GM12878 (cell line): ENCODE measurements around the gene NECTIN1. TPM values are rescaled to one million over a fixed set of nuclear protein-coding genes. Genes with fewer than 3 reads are reported as not detected.

Source experiments
- ATAC-seq: fragments of 200-7000 bp; cut with Tn5 transposase; 3 replicates; pipeline ENCODE4 v1.9.1; 2020; ENCODE audit warnings: mild to moderate bottlenecking, moderate library complexity
- BruUV-seq: library from RNA; stranded (reverse); fragments of 400-500 nt; replicated peaks from 2 replicates; lab custom pipeline; 2021; lab: Mats Ljungman, UMichigan
- CTCF ChIA-PET: fragments of 300-600 bp; sonication (Branson Sonifier 250); formaldehyde crosslinking; extraction: SDS; loops from one replicate; lab custom pipeline; 2021; ENCODE audit warnings: inconsistent platforms; lab: Yijun Ruan, JAX
- POLR2A ChIA-PET: fragments of 350-600 bp; formaldehyde crosslinking; extraction: SDS; loops from one replicate; lab custom pipeline; 2021; ENCODE audit warnings: inconsistent platforms; lab: Charles Lee
- RAD21 ChIA-PET: fragments of 300-600 bp; sonication (Branson Sonifier 250); formaldehyde crosslinking; loops from one replicate; lab custom pipeline; 2023; ENCODE audit warnings: antibody characterized with exemption; ENCODE audit not compliant: unreplicated experiment; lab: Charles Lee
- SMC1A ChIA-PET: fragments of 300-600 bp; sonication (Branson Sonifier 250); formaldehyde crosslinking; loops from one replicate; lab custom pipeline; 2023; ENCODE audit not compliant: unreplicated experiment, uncharacterized antibody; lab: Charles Lee
- DNase-seq: peaks from one replicate; pipeline ENCODE4 v3.0.0-alpha.2; 2011; ENCODE audit warnings: low read depth, low spot score
- FAIRE-seq: peaks from 3 replicates; lab custom pipeline; 2011; peaks lifted over from hg19 to GRCh38; lab: Jason Lieb, UNC
- H2AFZ ChIP-seq: 2 replicates; pipeline ENCODE4 v1.6.0; 2011; ENCODE audit warnings: low read depth, low read length, control low read depth; ENCODE audit not compliant: control insufficient read depth
- H3K27ac ChIP-seq: 2 replicates; pipeline ENCODE4 v1.5.1; 2011; ENCODE audit warnings: control low read depth; ENCODE audit not compliant: control insufficient read depth, insufficient read depth
- H3K27me3 ChIP-seq, 2 experiments: replicated peaks in 1 of 2; 2 replicates each; pipeline versions ENCODE4 v1.6.0 to v1.6.1; 2011; ENCODE audit warnings: low read length in 1 of 2; ENCODE audit not compliant: control insufficient read depth in 2 of 2, insufficient read depth in 2 of 2
- H3K36me3 ChIP-seq, 2 experiments: 2 replicates each; pipeline ENCODE4 v1.5.1; 2011; ENCODE audit warnings: low read length in 1 of 2; ENCODE audit not compliant: control insufficient read depth in 2 of 2, insufficient read depth in 2 of 2
- H3K4me1 ChIP-seq: 2 replicates; pipeline ENCODE4 v1.6.1; 2011; ENCODE audit warnings: mild to moderate bottlenecking, low read length, moderate library complexity, mixed read lengths; ENCODE audit not compliant: control insufficient read depth, insufficient read depth
- H3K4me2 ChIP-seq: 2 replicates; pipeline ENCODE4 v1.6.0; 2011; ENCODE audit warnings: control low read depth; ENCODE audit not compliant: control insufficient read depth, insufficient read depth
- H3K4me3 ChIP-seq: fragments of 200-600 bp; sonication (generic); 2 replicates; pipeline ENCODE4 v1.5.1; 2016
- H3K79me2 ChIP-seq: 2 replicates; pipeline ENCODE4 v1.6.0; 2011; ENCODE audit warnings: low read length; ENCODE audit not compliant: control insufficient read depth, insufficient read depth
- H3K9ac ChIP-seq: 2 replicates; pipeline ENCODE4 v1.8.0; 2011; ENCODE audit warnings: low read length, control low read depth, mixed read lengths; ENCODE audit not compliant: control insufficient read depth, insufficient read depth
- H3K9me3 ChIP-seq: replicated peaks from 3 replicates; pipeline ENCODE4 v1.5.1; 2011; ENCODE audit warnings: mild to moderate bottlenecking, low read length; ENCODE audit not compliant: control insufficient read depth, insufficient read depth
- H4K20me1 ChIP-seq: 2 replicates; pipeline ENCODE4 v1.6.0; 2011; ENCODE audit not compliant: control insufficient read depth, insufficient read depth
- ATF7 ChIP-seq: fragments of 450-650 bp; IDR thresholded peaks from 2 replicates; pipeline ENCODE4 v1.6.1; 2016; ENCODE audit warnings: low read depth, mild to moderate bottlenecking
- BMI1 ChIP-seq: fragments of 450-650 bp; IDR thresholded peaks from 2 replicates; pipeline ENCODE4 v1.6.1; 2016; ENCODE audit warnings: mild to moderate bottlenecking, moderate library complexity, borderline replicate concordance
- CBX3 ChIP-seq: fragments of 200-600 bp; sonication (generic); IDR thresholded peaks from 2 replicates; pipeline ENCODE4 v1.6.1; 2016; ENCODE audit warnings: low read depth, borderline replicate concordance
- E2F4 ChIP-seq: IDR thresholded peaks from 2 replicates; pipeline ENCODE4 v1.6.1; 2012; ENCODE audit warnings: low read depth, low read length, improper control_type of control experiment
- EGR1 ChIP-seq, 2 experiments: IDR thresholded peaks; 1 replicate in 1 of 2; 2 replicates in 1 of 2; pipeline ENCODE4 v1.6.1; 2011 to 2012; ENCODE audit warnings: low read depth in 2 of 2, low read length in 2 of 2, borderline replicate concordance in 1 of 2, mild to moderate bottlenecking in 1 of 2, moderate library complexity in 1 of 2
- FOXM1 ChIP-seq: IDR thresholded peaks from 2 replicates; pipeline ENCODE4 v1.6.1; 2012; ENCODE audit warnings: low read depth, mild to moderate bottlenecking, inconsistent platforms, low read length, moderate library complexity
- HCFC1 ChIP-seq: fragments of 150-350 bp; IDR thresholded peaks from 2 replicates; pipeline ENCODE4 v1.6.1; 2014; ENCODE audit warnings: low read length
- JUND ChIP-seq: IDR thresholded peaks from 2 replicates; pipeline ENCODE4 v1.6.1; 2012; ENCODE audit warnings: low read depth, mild to moderate bottlenecking, low read length, improper control_type of control experiment, moderate library complexity
- SIN3A ChIP-seq: IDR thresholded peaks from 2 replicates; pipeline ENCODE4 v1.6.1; 2012; ENCODE audit warnings: low read depth, low read length, improper control_type of control experiment
- STAT3 ChIP-seq: IDR thresholded peaks from 2 replicates; pipeline ENCODE4 v1.6.1; 2011; ENCODE audit warnings: low read depth, low read length, improper control_type of control experiment
- YBX1 ChIP-seq: fragments of 450-650 bp; IDR thresholded peaks from 2 replicates; pipeline ENCODE4 v1.6.1; 2016; ENCODE audit warnings: antibody characterized with exemption
- ZNF217 ChIP-seq: fragments of 450-650 bp; IDR thresholded peaks from 2 replicates; pipeline ENCODE4 v1.6.1; 2017; ENCODE audit warnings: antibody characterized with exemption, mild to moderate bottlenecking
- WGBS: methylation state at CpG from one replicate; pipeline ENCODE4 v1.1.6; 2016; ENCODE audit warnings: low lambda C conversion rate; ENCODE audit not compliant: insufficient replicate concordance, insufficient coverage; ENCODE audit errors: missing lambda C conversion rate; 5-methylcytosine and 5-hydroxymethylcytosine counted together
- in situ Hi-C: fragments of 300-500 bp; cut with MboI; formaldehyde crosslinking; loops from 9 replicates; pipeline ENCODE4 v1.14.3; 2018; ENCODE audit warnings: mixed read lengths
- intact Hi-C: fragments of 100-400 bp; cut with micrococcal nuclease; formaldehyde crosslinking; loops from one replicate; pipeline ENCODE4 v1.14.2; 2022; ENCODE audit not compliant: unreplicated experiment
- polyA plus RNA-seq, 11 experiments: library from polyadenylated mRNA; depleted of rRNA in 4 of 11; unstranded in 6 of 11; stranded (reverse) in 5 of 11; fragments of >200 nt; fragmentation: Nextera tagmentation in 4 of 11; fragmentation: Illumina TruSeq in 1 of 11; extraction: Ambion mirVana in 4 of 11; extraction: Trizol in 1 of 11; gene quantifications; 1 replicate in 1 of 11; 2 replicates in 10 of 11; pipeline versions ENCODE4 v1.2.1 to v1.2.3, GENCODE V29; 2011 to 2016; ENCODE audit warnings: inconsistent platforms in 2 of 11, missing spikeins in 2 of 11, low read depth in 1 of 11
- total RNA-seq, 4 experiments: library from RNA; depleted of rRNA in 3 of 4; stranded (reverse); fragments of >200 nt in 3 of 4; fragmentation: Illumina TruSeq in 1 of 4; extraction: Trizol in 1 of 4; gene quantifications; 2 replicates each; pipeline versions ENCODE4 v1.2.1 to v1.2.3, GENCODE V29; 2013 to 2021
- TF ChIP-seq, protein P1 (sequence below): fragments of 450-650 bp; IDR thresholded peaks from 2 replicates; pipeline ENCODE4 v1.6.1; 2016; ENCODE audit warnings: mild to moderate bottlenecking
- TF ChIP-seq, protein P2 (sequence below), 3 experiments: IDR thresholded peaks in 2 of 3; conservative IDR thresholded peaks in 1 of 3; 2 replicates each; pipeline ENCODE4 v1.5.1; 2011; ENCODE audit warnings: low read depth in 3 of 3, low read length in 3 of 3, mild to moderate bottlenecking in 3 of 3, control low read depth in 2 of 3, moderate library complexity in 2 of 3, inconsistent platforms in 1 of 3, mixed read lengths in 1 of 3; ENCODE audit not compliant: control insufficient read depth in 2 of 3, insufficient read depth in 1 of 3; ENCODE audit errors: extremely low read depth in 1 of 3
- TF ChIP-seq, protein P3 (sequence below): fragments of 450-650 bp; conservative IDR thresholded peaks from 2 replicates; pipeline ENCODE4 v1.6.1; 2017; ENCODE audit warnings: mild to moderate bottlenecking, moderate library complexity

The NECTIN1 gene
- total and polyA plus RNA-seq, 10 of the 15 experiments (the other 5 are each of a cell fraction or from before 2014, with no cell fraction given) = 0.97 to 9.2 (median 2.3) TPM

GRCh38 chr11:119680541-119681360, 48.2 kb downstream of the NECTIN1 start:
- in situ Hi-C loops (no loop called here), intact Hi-C loops (no loop called here)
- no peaks in the 10 kb centered on the region for H3K27me3 ChIP-seq
- POLR2A ChIA-PET = no interaction called here
- H4K20me1 ChIP-seq = no peaks in the 10 kb centered on the region
- no peaks in the 10 kb centered on the region for H3K79me2 ChIP-seq
- BruUV-seq = no TSS peak
- SMC1A ChIA-PET = interaction anchor here (1.0 kb wide), 1 partner anchor 427 kb away, joined by 4 read pairs; no protein-coding TSS in a partner anchor
- H3K9me3 ChIP-seq = no peaks in the 10 kb centered on the region; the same call in 2 of the 3 replicates
- FAIRE-seq = no peak
- H3K27ac ChIP-seq = no peak overlapping the region
- 35% methylated on average over 11 of the region's 11 CpGs for WGBS
- CTCF ChIA-PET = interaction anchor here (4.2 kb wide), 1 partner anchor 47 kb away, joined by 35 read pairs; the partner anchor contains the start of gene NECTIN1
- TF ChIP-seq HCFC1 = no peak
- TF ChIP-seq, protein P1, sequence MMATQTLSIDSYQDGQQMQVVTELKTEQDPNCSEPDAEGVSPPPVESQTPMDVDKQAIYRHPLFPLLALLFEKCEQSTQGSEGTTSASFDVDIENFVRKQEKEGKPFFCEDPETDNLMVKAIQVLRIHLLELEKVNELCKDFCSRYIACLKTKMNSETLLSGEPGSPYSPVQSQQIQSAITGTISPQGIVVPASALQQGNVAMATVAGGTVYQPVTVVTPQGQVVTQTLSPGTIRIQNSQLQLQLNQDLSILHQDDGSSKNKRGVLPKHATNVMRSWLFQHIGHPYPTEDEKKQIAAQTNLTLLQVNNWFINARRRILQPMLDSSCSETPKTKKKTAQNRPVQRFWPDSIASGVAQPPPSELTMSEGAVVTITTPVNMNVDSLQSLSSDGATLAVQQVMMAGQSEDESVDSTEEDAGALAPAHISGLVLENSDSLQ = no peak
- TF ChIP-seq BMI1 = no peak
- TF ChIP-seq EGR1 (IDR thresholded peaks at IDR 0.05; ENCODE audit: borderline replicate concordance in 1 of 2, low read depth in 2 of 2, low read length in 2 of 2) = no peak
- no peak for TF ChIP-seq ATF7
- TF ChIP-seq ZNF217 = no peak
- TF ChIP-seq FOXM1 = no peak
- no peak for TF ChIP-seq E2F4
- TF ChIP-seq, protein P2, sequence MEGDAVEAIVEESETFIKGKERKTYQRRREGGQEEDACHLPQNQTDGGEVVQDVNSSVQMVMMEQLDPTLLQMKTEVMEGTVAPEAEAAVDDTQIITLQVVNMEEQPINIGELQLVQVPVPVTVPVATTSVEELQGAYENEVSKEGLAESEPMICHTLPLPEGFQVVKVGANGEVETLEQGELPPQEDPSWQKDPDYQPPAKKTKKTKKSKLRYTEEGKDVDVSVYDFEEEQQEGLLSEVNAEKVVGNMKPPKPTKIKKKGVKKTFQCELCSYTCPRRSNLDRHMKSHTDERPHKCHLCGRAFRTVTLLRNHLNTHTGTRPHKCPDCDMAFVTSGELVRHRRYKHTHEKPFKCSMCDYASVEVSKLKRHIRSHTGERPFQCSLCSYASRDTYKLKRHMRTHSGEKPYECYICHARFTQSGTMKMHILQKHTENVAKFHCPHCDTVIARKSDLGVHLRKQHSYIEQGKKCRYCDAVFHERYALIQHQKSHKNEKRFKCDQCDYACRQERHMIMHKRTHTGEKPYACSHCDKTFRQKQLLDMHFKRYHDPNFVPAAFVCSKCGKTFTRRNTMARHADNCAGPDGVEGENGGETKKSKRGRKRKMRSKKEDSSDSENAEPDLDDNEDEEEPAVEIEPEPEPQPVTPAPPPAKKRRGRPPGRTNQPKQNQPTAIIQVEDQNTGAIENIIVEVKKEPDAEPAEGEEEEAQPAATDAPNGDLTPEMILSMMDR (IDR thresholded peaks at IDR 0.05 in 2 of 3, conservative IDR thresholded peaks at IDR 0.05 in 1 of 3; ENCODE audit: control insufficient read depth in 2 of 3, extremely low read depth in 1 of 3, insufficient read depth in 1 of 3, low read depth in 3 of 3, low read length in 3 of 3) = no peak
- TF ChIP-seq, protein P3, sequence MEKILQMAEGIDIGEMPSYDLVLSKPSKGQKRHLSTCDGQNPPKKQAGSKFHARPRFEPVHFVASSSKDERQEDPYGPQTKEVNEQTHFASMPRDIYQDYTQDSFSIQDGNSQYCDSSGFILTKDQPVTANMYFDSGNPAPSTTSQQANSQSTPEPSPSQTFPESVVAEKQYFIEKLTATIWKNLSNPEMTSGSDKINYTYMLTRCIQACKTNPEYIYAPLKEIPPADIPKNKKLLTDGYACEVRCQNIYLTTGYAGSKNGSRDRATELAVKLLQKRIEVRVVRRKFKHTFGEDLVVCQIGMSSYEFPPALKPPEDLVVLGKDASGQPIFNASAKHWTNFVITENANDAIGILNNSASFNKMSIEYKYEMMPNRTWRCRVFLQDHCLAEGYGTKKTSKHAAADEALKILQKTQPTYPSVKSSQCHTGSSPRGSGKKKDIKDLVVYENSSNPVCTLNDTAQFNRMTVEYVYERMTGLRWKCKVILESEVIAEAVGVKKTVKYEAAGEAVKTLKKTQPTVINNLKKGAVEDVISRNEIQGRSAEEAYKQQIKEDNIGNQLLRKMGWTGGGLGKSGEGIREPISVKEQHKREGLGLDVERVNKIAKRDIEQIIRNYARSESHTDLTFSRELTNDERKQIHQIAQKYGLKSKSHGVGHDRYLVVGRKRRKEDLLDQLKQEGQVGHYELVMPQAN = no peak
- no peak for TF ChIP-seq CBX3
- no peak for TF ChIP-seq JUND
- TF ChIP-seq YBX1 = no peak
- TF ChIP-seq STAT3 = no peak
- no peak for TF ChIP-seq SIN3A
- RAD21 ChIA-PET = interaction anchor here (0.7 to 2.8 kb wide), 2 partner anchors 47 to 49 kb away, joined by 4 to 8 read pairs; partner anchors contain the start of gene NECTIN1
- no peak overlapping the region for H3K4me2 ChIP-seq
- no peak overlapping the region for H3K4me3 ChIP-seq
- no peak for DNase-seq
- no peak overlapping the region for H2AFZ ChIP-seq
- ATAC-seq = no peak
- peaks cover 5% of the 10 kb centered on the region for H3K4me1 ChIP-seq
- H3K9ac ChIP-seq = no peak overlapping the region
- H3K36me3 ChIP-seq = peaks cover 4 to 22% of the 10 kb centered on the region in 2 experiments; a peak in 3 of 4 replicates
